ENCODE results near the gene CFAP54. TPM values are rescaled to one million over a fixed set of nuclear protein-coding genes. Genes with fewer than 3 reads are reported as not detected.

Gene CFAP54
- total RNA-seq, 6 donors from 2014 or later = 0.66 to 48.8 (median 7.4) TPM

DNA sequence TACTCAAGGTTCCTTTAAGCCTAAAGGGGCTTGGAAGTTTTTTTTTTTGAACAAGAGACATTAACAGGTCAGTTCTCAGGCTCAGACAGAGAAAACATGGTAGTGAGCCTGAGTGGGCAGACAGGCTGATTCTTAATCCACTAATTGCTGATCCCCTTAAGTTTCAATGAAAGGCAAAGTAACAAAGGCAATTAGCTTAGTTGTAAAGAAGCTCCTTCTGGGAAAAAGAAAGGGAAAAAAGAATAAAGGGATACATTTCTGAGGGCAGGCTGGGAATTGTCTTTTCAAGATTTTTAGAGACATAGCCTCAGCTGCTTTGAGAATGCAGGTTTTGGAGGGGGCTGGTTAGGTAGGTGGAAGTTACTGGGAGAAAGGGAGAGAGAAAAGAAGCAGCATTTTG lies 133.8 kb downstream of the CFAP54 start:
- ATAC-seq (ENCODE audit: low FRiP score in 2 of 2) = no peak
- H3K36me3 ChIP-seq = no peaks in the 10 kb centered on the region
- H3K4me3 ChIP-seq = no peak overlapping the region
- TF ChIP-seq POLR2A (IDR thresholded peaks at IDR 0.05) (no peak), EP300 (IDR thresholded peaks at IDR 0.05) (no peak), POLR2AphosphoS5 (IDR thresholded peaks at IDR 0.05) (no peak)
- TF ChIP-seq, protein P1, sequence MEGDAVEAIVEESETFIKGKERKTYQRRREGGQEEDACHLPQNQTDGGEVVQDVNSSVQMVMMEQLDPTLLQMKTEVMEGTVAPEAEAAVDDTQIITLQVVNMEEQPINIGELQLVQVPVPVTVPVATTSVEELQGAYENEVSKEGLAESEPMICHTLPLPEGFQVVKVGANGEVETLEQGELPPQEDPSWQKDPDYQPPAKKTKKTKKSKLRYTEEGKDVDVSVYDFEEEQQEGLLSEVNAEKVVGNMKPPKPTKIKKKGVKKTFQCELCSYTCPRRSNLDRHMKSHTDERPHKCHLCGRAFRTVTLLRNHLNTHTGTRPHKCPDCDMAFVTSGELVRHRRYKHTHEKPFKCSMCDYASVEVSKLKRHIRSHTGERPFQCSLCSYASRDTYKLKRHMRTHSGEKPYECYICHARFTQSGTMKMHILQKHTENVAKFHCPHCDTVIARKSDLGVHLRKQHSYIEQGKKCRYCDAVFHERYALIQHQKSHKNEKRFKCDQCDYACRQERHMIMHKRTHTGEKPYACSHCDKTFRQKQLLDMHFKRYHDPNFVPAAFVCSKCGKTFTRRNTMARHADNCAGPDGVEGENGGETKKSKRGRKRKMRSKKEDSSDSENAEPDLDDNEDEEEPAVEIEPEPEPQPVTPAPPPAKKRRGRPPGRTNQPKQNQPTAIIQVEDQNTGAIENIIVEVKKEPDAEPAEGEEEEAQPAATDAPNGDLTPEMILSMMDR (IDR thresholded peaks at IDR 0.05) = no peak
- no peak for DNase-seq
- H3K27me3 ChIP-seq = no peaks in the 10 kb centered on the region
- H3K9me3 ChIP-seq = no peaks in the 10 kb centered on the region
- no peaks in the 10 kb centered on the region for H3K4me1 ChIP-seq
- H3K27ac ChIP-seq = no peak overlapping the region

DNA sequence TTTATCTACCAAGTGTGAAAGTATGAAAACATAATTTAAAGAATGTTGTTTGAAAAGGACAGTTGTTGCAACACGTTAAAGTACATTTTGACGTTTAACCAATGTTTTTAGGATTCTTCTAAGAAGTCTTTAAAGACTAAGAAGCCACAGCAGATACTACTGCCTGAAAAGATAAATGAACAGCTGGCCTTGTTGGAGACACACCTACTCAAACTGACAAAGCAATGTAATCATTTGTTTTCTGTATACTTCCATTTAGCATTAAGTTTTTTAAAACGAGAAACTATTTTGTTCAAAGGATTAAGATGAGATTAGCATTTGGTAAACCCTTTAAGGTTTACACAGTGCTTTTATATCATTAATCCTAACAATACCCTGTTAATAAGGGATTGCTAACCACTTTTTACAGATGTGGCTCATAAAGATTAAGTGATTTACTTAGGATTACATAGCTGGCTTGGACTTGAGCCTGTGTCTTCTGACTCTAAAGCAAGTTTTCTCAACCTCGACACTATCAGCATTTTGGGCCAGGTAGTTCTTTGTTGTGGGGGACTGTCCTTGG lies 134.4 kb downstream of the CFAP54 start:
- Histone ChIP-seq H3K4me3 (no peak overlapping the region), H3K27ac (no peak overlapping the region), H3K4me1 (no peaks in the 10 kb centered on the region), H3K36me3 (no peaks in the 10 kb centered on the region), H3K9me3 (no peaks in the 10 kb centered on the region), H3K27me3 (no peaks in the 10 kb centered on the region)
- TF ChIP-seq POLR2A (IDR thresholded peaks at IDR 0.05) (no peak), POLR2AphosphoS5 (IDR thresholded peaks at IDR 0.05) (no peak), EP300 (IDR thresholded peaks at IDR 0.05) (no peak)
- TF ChIP-seq, protein P1 (IDR thresholded peaks at IDR 0.05) = no peak
- DNase-seq (no peak), ATAC-seq (ENCODE audit: low FRiP score in 2 of 2) (no peak)
- 64 to 76% methylated on average over 4 of the region's 4 CpGs for WGBS, 2 donors

DNA sequence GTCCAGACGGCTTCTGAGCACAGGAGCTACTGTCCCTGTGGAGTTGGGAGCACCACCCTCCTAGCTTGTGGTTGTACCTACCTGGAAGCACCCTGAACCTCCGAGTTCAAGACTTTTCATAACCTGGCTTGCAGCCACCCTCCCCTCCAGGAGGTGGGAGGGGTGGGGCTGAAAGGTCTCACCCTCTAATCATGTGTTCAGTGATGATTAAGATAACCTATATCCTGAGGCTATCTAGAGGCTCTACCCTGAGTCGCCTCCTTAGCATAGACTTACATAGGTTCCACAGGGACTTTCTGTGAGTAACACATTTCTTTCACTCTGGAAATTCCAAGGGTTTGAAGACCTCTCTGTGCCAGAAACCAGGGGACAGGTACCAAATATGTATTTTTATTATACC lies 146.5 kb downstream of the CFAP54 start:
- TF ChIP-seq, protein P1 (IDR thresholded peaks at IDR 0.05) = no peak
- TF ChIP-seq POLR2AphosphoS5 (IDR thresholded peaks at IDR 0.05) (no peak), EP300 (IDR thresholded peaks at IDR 0.05) (no peak), POLR2A (IDR thresholded peaks at IDR 0.05) (no peak)
- Histone ChIP-seq H3K27me3 (no peaks in the 10 kb centered on the region), H3K27ac (no peak overlapping the region), H3K4me3 (no peak overlapping the region), H3K4me1 (no peaks in the 10 kb centered on the region), H3K36me3 (no peaks in the 10 kb centered on the region), H3K9me3 (no peaks in the 10 kb centered on the region)
- DNase-seq (no peak), ATAC-seq (ENCODE audit: low FRiP score in 2 of 2) (no peak)
- 87 to 88% methylated on average over 3 of the region's 3 CpGs for WGBS, 2 donors

DNA sequence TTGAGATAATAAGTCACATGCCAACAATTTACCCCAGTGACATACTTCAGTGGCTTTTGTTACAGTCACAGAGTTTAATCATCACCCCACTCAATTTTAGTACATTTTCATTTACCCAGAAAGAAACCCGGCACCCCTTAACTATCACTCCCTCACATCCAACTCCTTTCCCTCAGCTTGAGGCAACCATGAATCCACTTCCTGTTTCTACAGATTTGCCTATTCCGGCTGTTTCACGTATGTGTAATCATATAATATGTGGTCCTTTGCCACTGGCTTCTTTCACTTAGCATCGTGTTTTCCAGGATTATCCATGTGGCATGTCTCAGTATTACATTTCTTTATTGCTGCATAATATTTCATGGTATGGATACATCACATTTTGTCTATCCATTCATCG lies 147.5 kb downstream of the CFAP54 start:
- no peak for ATAC-seq (ENCODE audit: low FRiP score in 2 of 2)
- Histone ChIP-seq H3K4me3 (no peak overlapping the region), H3K9me3 (no peaks in the 10 kb centered on the region), H3K4me1 (no peaks in the 10 kb centered on the region), H3K27me3 (no peaks in the 10 kb centered on the region), H3K27ac (no peak overlapping the region), H3K36me3 (no peaks in the 10 kb centered on the region)
- TF ChIP-seq, protein P1 (IDR thresholded peaks at IDR 0.05) = no peak
- TF ChIP-seq EP300 (IDR thresholded peaks at IDR 0.05) (no peak), POLR2A (IDR thresholded peaks at IDR 0.05) (no peak), POLR2AphosphoS5 (IDR thresholded peaks at IDR 0.05) (no peak)
- WGBS, 2 donors = 89% methylated on average over 5 of the region's 5 CpGs
- DNase-seq = no peak

DNA sequence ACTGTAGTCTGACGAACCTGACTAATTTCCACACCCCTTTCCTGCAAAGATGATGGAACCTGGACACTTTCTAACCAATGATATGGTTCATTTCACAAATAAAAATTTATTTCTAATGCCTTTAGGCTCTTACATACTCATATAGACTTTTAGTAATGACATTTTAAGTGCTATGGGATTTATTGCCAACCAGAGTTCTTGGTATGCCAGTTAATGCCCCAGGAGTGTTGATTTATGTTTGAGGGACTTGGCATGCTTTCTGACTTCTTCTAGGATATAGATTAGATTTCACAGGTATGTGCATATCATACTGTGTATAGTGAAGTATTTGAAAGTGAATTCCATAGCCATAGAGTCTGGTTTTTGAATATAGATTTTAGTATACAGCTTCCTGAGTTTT lies 159.5 kb downstream of the CFAP54 start:
- no peaks in the 10 kb centered on the region for H3K36me3 ChIP-seq
- H3K4me3 ChIP-seq = no peak overlapping the region
- H3K27ac ChIP-seq = no peak overlapping the region
- no peaks in the 10 kb centered on the region for H3K27me3 ChIP-seq
- WGBS, 2 donors = 76 to 86% methylated on average over 1 of the region's 1 CpG
- ATAC-seq (ENCODE audit: low FRiP score in 2 of 2) (no peak), DNase-seq (no peak)
- TF ChIP-seq, protein P1 (IDR thresholded peaks at IDR 0.05) = no peak
- TF ChIP-seq POLR2A (IDR thresholded peaks at IDR 0.05) (no peak), POLR2AphosphoS5 (IDR thresholded peaks at IDR 0.05) (no peak), EP300 (IDR thresholded peaks at IDR 0.05) (no peak)
- no peaks in the 10 kb centered on the region for H3K4me1 ChIP-seq
- no peaks in the 10 kb centered on the region for H3K9me3 ChIP-seq

All from upper lobe of left lung (tissue), 6 donors.